SU-DHL-6 (cell line): Measurements from ENCODE around the gene APOC4.

ENCODE experiments used
- H2AFZ ChIP-seq: fragments of 200-600 bp; sonication (generic); 2 replicates; pipeline ENCODE4 v1.6.1; 2014; ENCODE audit warnings: low read depth, mild to moderate bottlenecking, moderate library complexity, mixed read lengths, antibody characterized with exemption, low read length; ENCODE audit not compliant: severe bottlenecking
- H3F3A ChIP-seq: fragments of 200-600 bp; shearing (Covaris generic); 2 replicates; pipeline ENCODE4 v1.6.0; 2016; ENCODE audit warnings: antibody characterized with exemption, mild to moderate bottlenecking; ENCODE audit not compliant: insufficient read depth
- H3K27ac ChIP-seq: fragments of 200-600 bp; sonication (generic); 2 replicates; pipeline ENCODE4 v1.5.1; 2016; ENCODE audit warnings: low read depth, mild to moderate bottlenecking, low read length, moderate library complexity, mixed read lengths
- H3K27me3 ChIP-seq: fragments of 200-600 bp; sonication (generic), shearing (Covaris generic); 2 replicates; pipeline ENCODE4 v1.6.0; 2014; ENCODE audit warnings: mild to moderate bottlenecking, low read length
- H3K36me3 ChIP-seq: fragments of 200-600 bp; sonication (generic); 2 replicates; pipeline ENCODE4 v1.6.1; 2014; ENCODE audit warnings: mild to moderate bottlenecking, low read length, mixed read lengths
- H3K4me2 ChIP-seq: fragments of 300-600, 200-600 bp; shearing (Covaris generic), sonication (generic); 2 replicates; pipeline ENCODE4 v1.6.0; 2014; ENCODE audit warnings: low read length, low read depth, mild to moderate bottlenecking; ENCODE audit not compliant: poor library complexity, severe bottlenecking
- H3K4me3 ChIP-seq: fragments of 200-600 bp; sonication (generic); 2 replicates; pipeline ENCODE4 v1.5.1; 2014; ENCODE audit warnings: antibody characterized with exemption, low read length, mild to moderate bottlenecking, mixed read lengths; ENCODE audit not compliant: insufficient read depth, poor library complexity, severe bottlenecking
- H3K79me2 ChIP-seq: fragments of 200-600 bp; sonication (generic); 2 replicates; pipeline ENCODE4 v1.6.1; 2014; ENCODE audit warnings: mild to moderate bottlenecking, low read length, moderate library complexity; ENCODE audit not compliant: insufficient read depth
- H3K9ac ChIP-seq: fragments of 200-600 bp; sonication (generic); 2 replicates; pipeline ENCODE4 v1.7.0; 2014; ENCODE audit warnings: mild to moderate bottlenecking, low read length
- H3K9me2 ChIP-seq: fragments of 200-600 bp; sonication (generic); replicated peaks from 2 replicates; pipeline ENCODE4 v1.6.1; 2014; ENCODE audit warnings: low read length; ENCODE audit not compliant: insufficient read depth
- H3K9me3 ChIP-seq: fragments of 200-600 bp; sonication (generic); 2 replicates; pipeline ENCODE4 v1.6.1; 2014; ENCODE audit warnings: low read length, mixed read lengths; ENCODE audit not compliant: insufficient read depth
- H4K20me1 ChIP-seq: fragments of 200-600 bp; sonication (generic); 2 replicates; pipeline ENCODE4 v1.6.1; 2014; ENCODE audit warnings: low read depth, mild to moderate bottlenecking, antibody characterized with exemption, low read length, moderate library complexity, mixed read lengths
- CTCF ChIP-seq: fragments of 200-600 bp; sonication (generic); IDR thresholded peaks from one replicate; pipeline ENCODE4 v1.5.1; 2017; ENCODE audit warnings: antibody characterized with exemption, mild to moderate bottlenecking, low read length, moderate library complexity; ENCODE audit not compliant: insufficient read depth, poor library complexity, severe bottlenecking
- EZH2phosphoT487 ChIP-seq: fragments of 200-600 bp; sonication (generic), shearing (Covaris generic); conservative IDR thresholded peaks from 2 replicates; pipeline ENCODE4 v1.6.1; 2018; ENCODE audit warnings: mild to moderate bottlenecking, antibody characterized with exemption, low read length, moderate library complexity, mixed read lengths

The APOC4 gene

GRCh38 chr19:44894052-44894400, 48.0 kb upstream of the APOC4 start:
- H3K4me3 ChIP-seq = no peak overlapping the region
- no peak overlapping the region for H3K9ac ChIP-seq
- H3K27ac ChIP-seq = no peak overlapping the region
- no peak overlapping the region for H3K4me2 ChIP-seq
- H4K20me1 ChIP-seq = no peaks in the 10 kb centered on the region; the same call in 1 of the 2 replicates
- peaks cover 24% of the 10 kb centered on the region for H3K79me2 ChIP-seq
- no peaks in the 10 kb centered on the region for H3K9me2 ChIP-seq
- no peaks in the 10 kb centered on the region; the same call in 1 of the 2 replicates for H3K9me3 ChIP-seq
- TF ChIP-seq EZH2phosphoT487 (no peak), CTCF (no peak)
- H3K27me3 ChIP-seq = no peaks in the 10 kb centered on the region
- H3F3A ChIP-seq = peaks cover 6% of the 10 kb centered on the region
- no peaks in the 10 kb centered on the region for H3K36me3 ChIP-seq
- H2AFZ ChIP-seq = no peak overlapping the region

GRCh38 chr19:44894946-44895345, 47.1 kb upstream of the APOC4 start:
- H3K36me3 ChIP-seq = no peaks in the 10 kb centered on the region

GRCh38 chr19:44897835-44898234, 44.2 kb upstream of the APOC4 start:
- Histone ChIP-seq H3F3A (no peaks in the 10 kb centered on the region), H4K20me1 (no peaks in the 10 kb centered on the region), H3K36me3 (no peaks in the 10 kb centered on the region), H3K27me3 (no peaks in the 10 kb centered on the region), H3K4me3 (no peak overlapping the region), H3K27ac (no peak overlapping the region), H2AFZ (no peak overlapping the region), H3K9me2 (no peaks in the 10 kb centered on the region), H3K79me2 (peaks cover 8% of the 10 kb centered on the region), H3K9me3 (no peaks in the 10 kb centered on the region), H3K4me2 (no peak overlapping the region), H3K9ac (no peak overlapping the region)
- TF ChIP-seq CTCF (no peak), EZH2phosphoT487 (no peak)

More at GRCh38 chr19:44894946-44895345, 47.1 kb upstream of the APOC4 start:
- H3K27ac ChIP-seq = no peak overlapping the region
- H3K9ac ChIP-seq = no peak overlapping the region
- no peaks in the 10 kb centered on the region; the same call in 1 of the 2 replicates for H4K20me1 ChIP-seq
- H3K79me2 ChIP-seq = peaks cover 24% of the 10 kb centered on the region
- no peaks in the 10 kb centered on the region for H3K9me3 ChIP-seq
- H3K27me3 ChIP-seq = no peaks in the 10 kb centered on the region
- H3K4me2 ChIP-seq = no peak overlapping the region
- TF ChIP-seq EZH2phosphoT487 (no peak), CTCF (no peak)
- no peak overlapping the region for H3K4me3 ChIP-seq
- peaks cover 3% of the 10 kb centered on the region for H3F3A ChIP-seq
- H2AFZ ChIP-seq = no peak overlapping the region
- H3K9me2 ChIP-seq = no peaks in the 10 kb centered on the region
